Measurements from ENCODE around the gene TRAF2.

DNA sequence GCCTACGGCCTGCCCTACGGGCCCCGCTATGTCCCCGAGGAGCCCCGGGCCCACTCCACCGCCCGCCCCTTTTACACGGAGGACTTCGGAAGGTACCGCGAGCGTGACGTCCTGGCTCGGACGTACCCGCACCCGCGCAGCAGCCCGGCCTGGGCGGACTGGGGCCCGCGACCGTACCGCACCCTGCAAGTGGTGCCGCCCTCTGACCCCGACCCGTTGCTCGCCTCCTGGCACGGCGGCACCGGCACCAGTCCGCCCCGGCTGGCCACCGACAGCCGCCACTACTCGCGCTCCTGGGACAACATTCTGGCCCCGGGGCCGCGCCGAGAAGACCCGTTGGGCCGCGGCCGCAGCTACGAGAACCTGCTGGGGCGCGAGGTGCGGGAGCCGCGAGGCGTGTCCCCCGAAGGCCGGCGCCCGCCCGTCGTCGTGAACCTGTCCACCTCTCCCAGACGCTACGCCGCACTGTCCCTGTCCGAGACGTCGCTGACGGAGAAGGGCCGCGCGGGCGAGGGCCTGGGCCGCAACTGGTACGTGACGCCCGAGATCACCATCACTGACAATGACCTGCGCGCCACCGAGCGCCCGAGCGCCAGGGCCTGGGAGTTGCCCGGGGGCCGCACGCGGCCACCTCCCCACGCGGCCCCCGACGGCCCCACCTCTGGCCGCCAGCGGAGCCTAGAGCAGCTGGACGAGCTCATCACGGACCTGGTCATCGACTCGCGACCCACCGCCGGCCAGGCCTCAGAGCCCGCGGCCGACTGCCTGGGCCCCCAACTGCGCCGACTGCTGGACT lies 40.7 kb upstream of the TRAF2 start:
- TF ChIP-seq SUZ12 (IDR thresholded peaks at IDR 0.05; ENCODE audit: low read length): no peak
- TF ChIP-seq, protein P1, sequence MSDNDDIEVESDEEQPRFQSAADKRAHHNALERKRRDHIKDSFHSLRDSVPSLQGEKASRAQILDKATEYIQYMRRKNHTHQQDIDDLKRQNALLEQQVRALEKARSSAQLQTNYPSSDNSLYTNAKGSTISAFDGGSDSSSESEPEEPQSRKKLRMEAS (IDR thresholded peaks at IDR 0.05): no peak
- TF ChIP-seq SP2 (IDR thresholded peaks at IDR 0.05; ENCODE audit: low read length): no peak
- no peak for TF ChIP-seq HDAC6 (IDR thresholded peaks at IDR 0.05; ENCODE audit: low read depth, low read length)
- TF ChIP-seq, protein P2, sequence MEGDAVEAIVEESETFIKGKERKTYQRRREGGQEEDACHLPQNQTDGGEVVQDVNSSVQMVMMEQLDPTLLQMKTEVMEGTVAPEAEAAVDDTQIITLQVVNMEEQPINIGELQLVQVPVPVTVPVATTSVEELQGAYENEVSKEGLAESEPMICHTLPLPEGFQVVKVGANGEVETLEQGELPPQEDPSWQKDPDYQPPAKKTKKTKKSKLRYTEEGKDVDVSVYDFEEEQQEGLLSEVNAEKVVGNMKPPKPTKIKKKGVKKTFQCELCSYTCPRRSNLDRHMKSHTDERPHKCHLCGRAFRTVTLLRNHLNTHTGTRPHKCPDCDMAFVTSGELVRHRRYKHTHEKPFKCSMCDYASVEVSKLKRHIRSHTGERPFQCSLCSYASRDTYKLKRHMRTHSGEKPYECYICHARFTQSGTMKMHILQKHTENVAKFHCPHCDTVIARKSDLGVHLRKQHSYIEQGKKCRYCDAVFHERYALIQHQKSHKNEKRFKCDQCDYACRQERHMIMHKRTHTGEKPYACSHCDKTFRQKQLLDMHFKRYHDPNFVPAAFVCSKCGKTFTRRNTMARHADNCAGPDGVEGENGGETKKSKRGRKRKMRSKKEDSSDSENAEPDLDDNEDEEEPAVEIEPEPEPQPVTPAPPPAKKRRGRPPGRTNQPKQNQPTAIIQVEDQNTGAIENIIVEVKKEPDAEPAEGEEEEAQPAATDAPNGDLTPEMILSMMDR (IDR thresholded peaks at IDR 0.05; ENCODE audit: control extremely low read depth in 1 of 3, insufficient read depth in 1 of 3, low read depth in 1 of 3, low read length in 3 of 3): no peak
- TF ChIP-seq ZNF274 (IDR thresholded peaks at IDR 0.05; ENCODE audit: borderline replicate concordance, extremely low read depth, low read length): no peak
- no peak for TF ChIP-seq POLR2A (IDR thresholded peaks at IDR 0.05; ENCODE audit: control extremely low read depth in 1 of 2, low read depth in 2 of 2, low read length in 2 of 2)
- TF ChIP-seq MAFK (IDR thresholded peaks at IDR 0.05; ENCODE audit: low read depth, low read length): no peak
- TF ChIP-seq POLR2AphosphoS5 (IDR thresholded peaks at IDR 0.05; ENCODE audit: low read depth, low read length): no peak
- TF ChIP-seq, protein P3, sequence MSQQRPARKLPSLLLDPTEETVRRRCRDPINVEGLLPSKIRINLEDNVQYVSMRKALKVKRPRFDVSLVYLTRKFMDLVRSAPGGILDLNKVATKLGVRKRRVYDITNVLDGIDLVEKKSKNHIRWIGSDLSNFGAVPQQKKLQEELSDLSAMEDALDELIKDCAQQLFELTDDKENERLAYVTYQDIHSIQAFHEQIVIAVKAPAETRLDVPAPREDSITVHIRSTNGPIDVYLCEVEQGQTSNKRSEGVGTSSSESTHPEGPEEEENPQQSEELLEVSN (IDR thresholded peaks at IDR 0.05): no peak
- no peak for TF ChIP-seq KDM4A (IDR thresholded peaks at IDR 0.05; ENCODE audit: low read depth, low read length, severe bottlenecking)
- no peak for TF ChIP-seq FOSL1 (IDR thresholded peaks at IDR 0.05; ENCODE audit: insufficient read depth, low read depth, low read length)
- TF ChIP-seq, protein P4, sequence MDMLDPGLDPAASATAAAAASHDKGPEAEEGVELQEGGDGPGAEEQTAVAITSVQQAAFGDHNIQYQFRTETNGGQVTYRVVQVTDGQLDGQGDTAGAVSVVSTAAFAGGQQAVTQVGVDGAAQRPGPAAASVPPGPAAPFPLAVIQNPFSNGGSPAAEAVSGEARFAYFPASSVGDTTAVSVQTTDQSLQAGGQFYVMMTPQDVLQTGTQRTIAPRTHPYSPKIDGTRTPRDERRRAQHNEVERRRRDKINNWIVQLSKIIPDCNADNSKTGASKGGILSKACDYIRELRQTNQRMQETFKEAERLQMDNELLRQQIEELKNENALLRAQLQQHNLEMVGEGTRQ (IDR thresholded peaks at IDR 0.05; ENCODE audit: low read length): no peak

All from H1 (cell line).